Thoracic aorta (tissue), 2 donors: ENCODE measurements around the gene TMTC3. TPM values are rescaled to one million over a fixed set of nuclear protein-coding genes. Genes with fewer than 3 reads are reported as not detected.
"Not testable (repeated sequence)": the region's sequence is repeated elsewhere in the genome, so short reads cannot be mapped to it uniquely, and the experiment has no call there.

Experiments
- ATAC-seq: fragments of 150-250 bp; one replicate; pipeline ENCODE4 v1.8.0; 2017; ENCODE audit warnings: low read depth; ENCODE audit not compliant: insufficient number of reproducible peaks, low FRiP score
- DNase-seq: peaks from one replicate; pipeline ENCODE4 v3.0.0-alpha.2; 2020; ENCODE audit warnings: low spot score
- H3K27ac ChIP-seq, 2 donors: fragments of 200-600 bp; sonication (generic); 1 replicate in 1 of 2; 2 replicates in 1 of 2; pipeline ENCODE4 v1.5.1; 2016; ENCODE audit warnings: mild to moderate bottlenecking in 2 of 2, moderate library complexity in 2 of 2
- H3K27me3 ChIP-seq: fragments of 200-600 bp; sonication (generic); replicated peaks from 2 replicates; pipeline ENCODE4 v1.6.0; 2016; ENCODE audit warnings: mild to moderate bottlenecking; ENCODE audit not compliant: insufficient read depth
- H3K36me3 ChIP-seq: fragments of 200-600 bp; sonication (generic); one replicate; pipeline ENCODE4 v1.5.1; 2016
- H3K4me1 ChIP-seq, 2 donors: fragments of 200-600 bp; sonication (generic); 1 replicate in 1 of 2; 2 replicates in 1 of 2; pipeline versions ENCODE4 v1.5.1 to v1.6.0; 2016; ENCODE audit warnings: low read depth in 2 of 2, mild to moderate bottlenecking in 1 of 2; ENCODE audit not compliant: control insufficient read depth in 1 of 2
- H3K4me3 ChIP-seq: fragments of 200-600 bp; sonication (generic); 2 replicates; pipeline ENCODE4 v1.5.1; 2016; ENCODE audit warnings: mild to moderate bottlenecking
- H3K9me3 ChIP-seq: fragments of 200-600 bp; sonication (generic); 2 replicates; pipeline ENCODE4 v1.5.1; 2016
- CTCF ChIP-seq: fragments of 200-600 bp; sonication (generic); IDR thresholded peaks from one replicate; pipeline ENCODE4 v1.5.1; 2019; ENCODE audit warnings: antibody characterized with exemption
- total RNA-seq, 2 donors: library from RNA; depleted of rRNA; stranded (reverse); fragments of >200 nt; gene quantifications; one replicate each; pipeline versions ENCODE4 v1.1.0 to v1.2.3, GENCODE V29; 2016

TMTC3 gene
- total RNA-seq, 2 donors from 2014 or later, result 17.6 to 22.9 TPM

- no peaks in the 10 kb centered on the region for H3K4me1 ChIP-seq
- H3K27me3 ChIP-seq, result no peaks in the 10 kb centered on the region
- ATAC-seq (no peak), DNase-seq (no peak)
- peaks cover 8% of the 10 kb centered on the region for H3K36me3 ChIP-seq
- no peaks in the 10 kb centered on the region for H3K9me3 ChIP-seq
- no peak for TF ChIP-seq CTCF
- H3K27ac ChIP-seq, result no peak overlapping the region
- H3K4me3 ChIP-seq, result no peak overlapping the region
These were observed 28.2 kb upstream of the TMTC3 start for GRCh38 chr12:88113871-88114270.

GRCh38 chr12:88122666-88123065 is 19.4 kb upstream of the TMTC3 start:
- Histone ChIP-seq H3K27ac (no peak overlapping the region), H3K36me3 (peaks cover 6% of the 10 kb centered on the region)

GRCh38 chr12:88127099-88127498 is 15.0 kb upstream of the TMTC3 start:
- Histone ChIP-seq H3K27me3 (no peaks in the 10 kb centered on the region), H3K9me3 (no peaks in the 10 kb centered on the region), H3K36me3 (peaks cover 6% of the 10 kb centered on the region), H3K4me3 (no peak overlapping the region), H3K4me1 (no peaks in the 10 kb centered on the region), H3K27ac (no peak overlapping the region)
- TF ChIP-seq CTCF, result no peak
- DNase-seq (no peak), ATAC-seq (no peak)

More at GRCh38 chr12:88122666-88123065, 19.4 kb upstream of the TMTC3 start:
- no peak for TF ChIP-seq CTCF
- ATAC-seq, result no peak
- Histone ChIP-seq H3K4me1 (no peaks in the 10 kb centered on the region), H3K9me3 (no peaks in the 10 kb centered on the region), H3K4me3 (no peak overlapping the region), H3K27me3 (no peaks in the 10 kb centered on the region)
- DNase-seq, result no peak

- Histone ChIP-seq H3K4me3 (no peak overlapping the region), H3K36me3 (peaks cover 6% of the 10 kb centered on the region)
These were observed 14.3 kb upstream of the TMTC3 start for GRCh38 chr12:88127855-88128254.

GRCh38 chr12:88132392-88132791 is 9.7 kb upstream of the TMTC3 start:
- ATAC-seq (no peak), DNase-seq (no peak)
- H3K27me3 ChIP-seq, result no peaks in the 10 kb centered on the region
- H3K36me3 ChIP-seq, result no peaks in the 10 kb centered on the region
- no peaks in the 10 kb centered on the region for H3K9me3 ChIP-seq
- TF ChIP-seq CTCF, result no peak
- H3K4me1 ChIP-seq, result no peaks in the 10 kb centered on the region
- no peak overlapping the region for H3K4me3 ChIP-seq
- no peak overlapping the region for H3K27ac ChIP-seq

More at GRCh38 chr12:88127855-88128254, 14.3 kb upstream of the TMTC3 start:
- ATAC-seq (no peak), DNase-seq (no peak)
- no peaks in the 10 kb centered on the region for H3K4me1 ChIP-seq
- TF ChIP-seq CTCF, result no peak
- no peaks in the 10 kb centered on the region for H3K9me3 ChIP-seq
- H3K27ac ChIP-seq, result no peak overlapping the region
- H3K27me3 ChIP-seq, result no peaks in the 10 kb centered on the region

- H3K27me3 ChIP-seq, H3K27ac ChIP-seq, DNase-seq, H3K4me3 ChIP-seq, H3K36me3 ChIP-seq, ATAC-seq, H3K9me3 ChIP-seq, H3K4me1 ChIP-seq: not testable (repeated sequence)
These were observed 8.9 kb upstream of the TMTC3 start for GRCh38 chr12:88133181-88133580.

- H3K4me3 ChIP-seq, H3K27ac ChIP-seq, H3K27me3 ChIP-seq, ATAC-seq, H3K9me3 ChIP-seq, H3K36me3 ChIP-seq, DNase-seq: not testable (repeated sequence)
- H3K4me1 ChIP-seq, result peaks cover 5 to 19% of the 10 kb centered on the region in 2 donors
These were observed 2.4 kb upstream of the TMTC3 start for GRCh38 chr12:88139711-88140110.
